Measurements from ENCODE around the gene SIX5. TPM values are rescaled to one million over a fixed set of nuclear protein-coding genes. Genes with fewer than 3 reads are reported as not detected.

The SIX5 gene
- total RNA-seq, 1 donor from 2014 or later, result 11.2 TPM

DNA sequence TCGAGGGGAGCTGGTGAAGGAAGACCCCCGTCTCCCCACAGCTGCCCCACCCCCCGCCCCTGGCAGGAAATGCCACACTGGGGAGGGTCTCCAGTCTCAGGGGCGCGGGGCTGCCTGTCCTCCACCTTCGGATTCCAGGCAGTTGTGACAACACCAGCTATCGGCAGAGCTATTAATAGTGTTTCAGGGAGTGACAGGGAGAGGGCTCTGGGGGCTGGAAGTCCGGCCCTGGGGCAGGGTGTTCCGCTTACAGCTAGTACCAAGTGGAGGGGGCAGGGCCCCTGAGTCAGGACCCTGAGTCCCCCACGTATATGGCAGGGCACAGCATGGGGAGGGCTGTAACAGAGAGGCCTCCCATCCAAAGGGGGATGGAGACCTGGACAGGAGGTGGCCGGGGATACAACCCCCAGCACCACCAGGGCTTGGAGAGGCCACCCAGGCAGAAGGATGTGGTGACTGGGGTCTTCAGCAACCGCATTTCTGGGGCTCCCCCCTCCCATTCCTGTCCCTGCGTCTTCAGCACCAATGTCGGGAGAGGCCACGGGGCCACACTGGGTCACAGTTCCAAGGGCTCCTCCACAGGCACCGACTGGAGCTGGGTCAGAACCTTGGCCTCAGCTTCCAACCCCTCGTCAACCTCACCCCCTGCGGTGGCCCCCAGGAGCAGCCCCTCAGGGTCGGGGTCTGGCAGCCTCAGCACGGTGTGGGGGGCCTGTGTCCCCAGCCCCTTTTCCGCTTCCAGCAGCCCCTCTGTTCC, 3.9 kb downstream of the SIX5 start:
- TF ChIP-seq, protein P1, sequence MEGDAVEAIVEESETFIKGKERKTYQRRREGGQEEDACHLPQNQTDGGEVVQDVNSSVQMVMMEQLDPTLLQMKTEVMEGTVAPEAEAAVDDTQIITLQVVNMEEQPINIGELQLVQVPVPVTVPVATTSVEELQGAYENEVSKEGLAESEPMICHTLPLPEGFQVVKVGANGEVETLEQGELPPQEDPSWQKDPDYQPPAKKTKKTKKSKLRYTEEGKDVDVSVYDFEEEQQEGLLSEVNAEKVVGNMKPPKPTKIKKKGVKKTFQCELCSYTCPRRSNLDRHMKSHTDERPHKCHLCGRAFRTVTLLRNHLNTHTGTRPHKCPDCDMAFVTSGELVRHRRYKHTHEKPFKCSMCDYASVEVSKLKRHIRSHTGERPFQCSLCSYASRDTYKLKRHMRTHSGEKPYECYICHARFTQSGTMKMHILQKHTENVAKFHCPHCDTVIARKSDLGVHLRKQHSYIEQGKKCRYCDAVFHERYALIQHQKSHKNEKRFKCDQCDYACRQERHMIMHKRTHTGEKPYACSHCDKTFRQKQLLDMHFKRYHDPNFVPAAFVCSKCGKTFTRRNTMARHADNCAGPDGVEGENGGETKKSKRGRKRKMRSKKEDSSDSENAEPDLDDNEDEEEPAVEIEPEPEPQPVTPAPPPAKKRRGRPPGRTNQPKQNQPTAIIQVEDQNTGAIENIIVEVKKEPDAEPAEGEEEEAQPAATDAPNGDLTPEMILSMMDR (conservative IDR thresholded peaks at IDR 0.05; ENCODE audit: low read depth, low read length), result no peak
- H3K4me3 ChIP-seq (ENCODE audit: low read depth, low read length), result no peak overlapping the region
- DNase-seq (ENCODE audit: low read depth), result no peak

DNA sequence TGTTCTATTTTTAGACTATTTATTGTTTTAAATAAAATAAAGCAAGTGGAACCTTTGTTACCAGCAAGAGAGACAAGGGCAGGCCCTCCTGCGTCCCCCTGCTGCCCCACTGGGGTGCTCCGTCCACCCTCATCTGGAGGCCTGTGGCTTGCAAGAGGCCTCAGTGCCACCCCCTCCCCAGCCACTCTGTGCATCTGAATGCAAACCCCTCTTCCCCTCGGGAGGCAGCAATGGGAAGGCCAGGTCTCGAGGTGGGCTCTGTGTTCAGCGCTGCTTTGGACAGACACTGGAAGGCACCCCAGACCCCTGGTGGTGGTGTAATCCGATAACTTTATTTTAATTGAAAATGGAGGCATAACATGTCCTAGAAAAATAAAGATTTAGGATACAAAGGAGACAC, 4.6 kb downstream of the SIX5 start:
- no peak overlapping the region for H3K4me3 ChIP-seq (ENCODE audit: low read depth, low read length)
- TF ChIP-seq, protein P1 (conservative IDR thresholded peaks at IDR 0.05; ENCODE audit: low read depth, low read length), result no peak
- no peak for DNase-seq (ENCODE audit: low read depth)

DNA sequence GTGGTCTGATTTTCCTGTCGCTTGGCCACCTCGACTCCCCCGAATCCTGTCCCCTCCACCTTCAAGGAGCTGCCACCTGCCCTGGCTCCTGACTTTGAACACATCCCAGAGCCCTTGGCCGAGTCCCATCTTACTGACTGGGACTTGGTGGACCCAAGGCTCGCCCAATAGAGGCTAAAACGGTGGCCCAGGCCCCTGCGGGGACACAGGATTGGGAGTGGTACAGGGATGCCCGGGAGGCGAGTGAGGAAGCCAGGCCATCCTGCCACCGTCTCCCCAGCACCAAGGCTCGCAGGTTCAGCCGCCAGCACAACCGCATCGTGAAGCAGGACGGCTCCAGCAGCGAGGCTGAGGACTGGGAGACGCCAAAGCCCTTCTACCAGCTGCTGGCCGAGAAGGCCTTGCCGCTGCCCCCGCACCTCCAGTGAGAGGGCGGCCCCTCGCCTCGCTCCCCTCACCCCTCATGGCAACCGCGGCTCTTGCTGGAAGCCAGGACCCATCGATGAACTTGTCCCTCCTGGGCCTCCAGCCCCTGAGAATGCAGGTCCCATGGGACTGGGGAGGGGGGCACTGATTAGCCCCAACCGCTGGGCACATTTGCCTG, 5.3 kb downstream of the SIX5 start:
- no peak for DNase-seq (ENCODE audit: low read depth)
- H3K4me3 ChIP-seq (ENCODE audit: low read depth, low read length), result no peak overlapping the region
- TF ChIP-seq, protein P1 (conservative IDR thresholded peaks at IDR 0.05; ENCODE audit: low read depth, low read length), result no peak

DNA sequence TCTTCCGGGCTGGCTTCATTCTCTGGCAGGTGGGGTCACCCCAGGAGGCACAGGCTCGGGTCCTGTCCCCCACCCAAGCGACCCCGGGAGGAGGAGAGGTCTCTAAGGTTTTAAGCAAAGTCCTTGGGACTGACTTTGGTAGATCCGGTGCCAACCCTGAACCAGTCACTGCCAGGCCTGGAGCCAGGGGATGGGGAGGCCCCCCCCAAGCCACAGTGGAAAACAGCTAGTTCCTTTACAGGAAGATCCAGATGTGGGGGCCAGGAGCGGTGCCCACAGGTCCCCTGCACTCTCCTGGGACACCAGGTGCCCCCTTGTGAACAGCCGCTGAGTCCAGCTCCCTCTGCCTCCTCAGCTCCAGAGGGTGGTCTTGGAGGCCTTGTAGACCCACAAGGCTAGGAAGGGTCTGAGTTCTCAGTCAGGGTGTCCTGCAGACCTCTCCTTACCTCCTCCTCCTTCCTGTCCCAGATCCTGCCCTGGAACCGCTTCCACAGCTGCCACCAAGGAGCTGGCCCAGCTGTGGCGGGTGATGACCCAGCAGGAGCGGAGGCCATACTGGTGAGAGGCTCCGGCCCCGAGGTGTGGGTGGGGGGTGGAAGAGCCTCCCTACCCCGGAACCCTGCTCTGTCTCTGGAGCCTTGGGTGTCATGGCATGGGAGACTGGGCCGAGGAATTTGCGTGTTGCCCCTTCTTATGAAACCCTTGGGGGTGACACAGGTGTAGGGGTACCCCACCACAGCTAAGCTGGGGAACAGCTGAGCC, 6.0 kb downstream of the SIX5 start:
- no peak for DNase-seq (ENCODE audit: low read depth)
- no peak overlapping the region for H3K4me3 ChIP-seq (ENCODE audit: low read depth, low read length)
- TF ChIP-seq, protein P1 (conservative IDR thresholded peaks at IDR 0.05; ENCODE audit: low read depth, low read length), result no peak

DNA sequence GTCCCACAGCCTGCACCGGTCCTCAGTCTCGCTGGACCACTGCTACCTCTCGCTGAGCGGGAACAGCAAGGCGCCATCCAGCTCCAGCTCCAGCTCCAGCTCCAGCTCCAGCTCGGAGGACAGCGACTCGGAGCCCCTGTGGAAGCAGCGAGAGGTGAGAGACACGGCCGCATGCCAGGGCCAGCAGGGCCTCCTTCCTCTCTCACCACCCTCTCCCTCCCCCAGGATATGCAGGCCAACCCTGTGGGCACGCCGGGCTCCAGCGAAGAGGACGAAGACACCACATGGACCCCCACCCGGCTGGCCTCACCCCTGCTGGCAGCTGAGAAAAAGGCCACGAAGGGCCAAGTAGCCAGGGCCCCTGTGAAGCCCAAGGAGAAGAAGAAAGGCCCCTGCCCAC, 7.3 kb downstream of the SIX5 start:
- no peak for DNase-seq (ENCODE audit: low read depth)
- H3K4me3 ChIP-seq (ENCODE audit: low read depth, low read length), result no peak overlapping the region
- TF ChIP-seq, protein P1 (conservative IDR thresholded peaks at IDR 0.05; ENCODE audit: low read depth, low read length), result no peak

DNA sequence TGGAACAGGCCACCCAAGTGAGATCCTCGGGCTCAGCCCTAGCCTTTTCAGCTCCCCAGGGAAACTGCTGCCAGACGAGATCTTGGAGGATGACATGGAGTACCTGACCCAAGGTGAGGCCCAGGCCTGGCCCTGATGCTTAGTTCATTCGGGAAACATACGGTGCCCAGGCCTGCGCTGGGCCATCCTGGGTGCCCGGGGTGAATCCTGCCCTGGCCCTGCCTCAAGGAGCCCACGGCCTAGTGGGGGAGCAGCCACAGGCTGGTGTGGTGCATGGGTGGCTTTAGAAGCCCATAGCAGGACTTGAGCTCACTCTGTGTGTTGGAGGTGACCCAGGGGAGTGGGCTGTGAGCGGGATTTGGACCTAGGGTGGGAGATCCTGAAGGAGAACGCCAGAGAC, 10.1 kb downstream of the SIX5 start:
- no peak overlapping the region for H3K4me3 ChIP-seq (ENCODE audit: low read depth, low read length)
- TF ChIP-seq, protein P1 (conservative IDR thresholded peaks at IDR 0.05; ENCODE audit: low read depth, low read length), result no peak
- no peak for DNase-seq (ENCODE audit: low read depth)
